H1 (cell line): ENCODE data around the gene MOGAT3.

Experiments used
- CTCF ChIP-seq, 3 experiments: IDR thresholded peaks; 1 replicate in 2 of 3; 2 replicates in 1 of 3; pipeline versions ENCODE4 v1.5.1 to v1.6.1; 2011; ENCODE audit warnings: low read length in 3 of 3, mild to moderate bottlenecking in 3 of 3, inconsistent platforms in 2 of 3, low read depth in 1 of 3, moderate library complexity in 1 of 3; ENCODE audit not compliant: insufficient read depth in 1 of 3; ENCODE audit errors: control extremely low read depth in 1 of 3
- EZH2 ChIP-seq: fragments of 200-600 bp; sonication (generic); IDR thresholded peaks from 2 replicates; pipeline ENCODE4 v1.7.1; 2012; ENCODE audit warnings: low read depth, mild to moderate bottlenecking, moderate library complexity, low read length, inconsistent platforms; ENCODE audit not compliant: severe bottlenecking
- POLR2A ChIP-seq, 2 experiments: IDR thresholded peaks; 1 replicate in 1 of 2; 2 replicates in 1 of 2; pipeline ENCODE4 v1.6.1; 2011; ENCODE audit warnings: low read depth in 2 of 2, low read length in 2 of 2, mild to moderate bottlenecking in 2 of 2; ENCODE audit errors: control extremely low read depth in 1 of 2
- POLR2AphosphoS5 ChIP-seq: IDR thresholded peaks from 2 replicates; pipeline ENCODE4 v1.6.1; 2011; ENCODE audit warnings: low read depth, low read length

- TF ChIP-seq POLR2AphosphoS5: no peak
- no peak for TF ChIP-seq POLR2A (IDR thresholded peaks at IDR 0.05; ENCODE audit: control extremely low read depth in 1 of 2, low read depth in 2 of 2, low read length in 2 of 2)
- no peak for TF ChIP-seq CTCF (IDR thresholded peaks at IDR 0.05; ENCODE audit: control extremely low read depth in 1 of 3, insufficient read depth in 1 of 3, low read depth in 1 of 3, low read length in 3 of 3)
- TF ChIP-seq EZH2: no peak
These were observed 46.7 kb downstream of the MOGAT3 start, which contains the start of gene AP1S1 for GRCh38 chr7:101153969-101154692.
